Measurements from ENCODE around the gene TRIM2. TPM values are rescaled to one million over a fixed set of nuclear protein-coding genes. Genes with fewer than 3 reads are reported as not detected.
A peak's percentile ranks its signal among the peaks of the same experiment; 100 is the strongest.

TRIM2 gene
- polyA plus RNA-seq, 3 donors: 68.1 to 89.2 (median 74.4) TPM

DNA sequence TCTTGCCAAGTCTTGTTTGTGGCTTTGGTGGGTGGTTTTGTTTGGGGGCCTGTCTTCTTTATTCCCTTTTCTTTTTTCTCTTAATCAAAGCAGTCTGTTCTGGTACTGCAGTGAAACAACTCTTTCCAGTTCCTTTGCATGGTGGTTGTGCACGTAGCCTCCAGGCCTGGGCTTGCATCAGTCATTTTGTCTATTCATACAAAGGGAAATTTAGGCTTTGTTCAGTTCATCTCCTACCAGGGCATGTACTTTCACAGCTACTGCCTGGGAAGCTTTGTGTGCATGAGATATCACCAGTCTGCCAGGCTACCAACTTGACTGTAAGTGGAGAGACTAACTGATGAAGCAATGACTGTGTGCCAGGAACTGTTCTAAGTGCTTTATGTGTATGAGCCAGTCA, 8.5 kb downstream of the TRIM2 start:
- no peak for DNase-seq (ENCODE audit: extremely low read depth in 1 of 11, low read depth in 9 of 11, low spot score in 4 of 11)

- no peak for DNase-seq (ENCODE audit: extremely low read depth in 1 of 11, low read depth in 9 of 11, low spot score in 4 of 11)
Observed at GRCh38 chr4:153215921-153216320, 11.7 kb downstream of the TRIM2 start.

DNA sequence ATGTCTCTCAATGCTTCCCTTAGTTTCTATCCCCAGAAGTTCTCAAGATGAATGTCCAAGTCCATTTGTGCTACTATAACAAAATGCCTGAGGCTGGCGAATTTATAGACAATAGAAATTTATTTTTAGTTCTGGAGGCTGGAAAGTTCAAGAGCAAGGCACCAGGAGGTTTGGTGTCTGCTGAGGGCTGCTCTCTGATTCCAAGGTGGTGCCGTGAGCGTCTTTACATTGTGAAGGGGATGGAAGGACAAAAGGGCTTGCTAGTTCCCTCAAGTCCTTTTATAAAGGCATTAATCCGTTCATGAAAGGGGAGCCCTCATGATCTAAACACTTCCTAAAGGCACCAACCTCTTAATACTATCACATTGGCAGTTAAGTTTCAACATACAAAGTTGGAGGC, 12.3 kb downstream of the TRIM2 start:
- no peak for DNase-seq (ENCODE audit: extremely low read depth in 1 of 11, low read depth in 9 of 11, low spot score in 4 of 11)

- no peak for DNase-seq (ENCODE audit: extremely low read depth in 1 of 11, low read depth in 9 of 11, low spot score in 4 of 11)
Observed at GRCh38 chr4:153217440-153217839, 13.2 kb downstream of the TRIM2 start.

- DNase-seq (ENCODE audit: extremely low read depth in 1 of 11, low read depth in 9 of 11, low spot score in 4 of 11): no peak
Observed at GRCh38 chr4:153218961-153219360, 14.7 kb downstream of the TRIM2 start.

DNA sequence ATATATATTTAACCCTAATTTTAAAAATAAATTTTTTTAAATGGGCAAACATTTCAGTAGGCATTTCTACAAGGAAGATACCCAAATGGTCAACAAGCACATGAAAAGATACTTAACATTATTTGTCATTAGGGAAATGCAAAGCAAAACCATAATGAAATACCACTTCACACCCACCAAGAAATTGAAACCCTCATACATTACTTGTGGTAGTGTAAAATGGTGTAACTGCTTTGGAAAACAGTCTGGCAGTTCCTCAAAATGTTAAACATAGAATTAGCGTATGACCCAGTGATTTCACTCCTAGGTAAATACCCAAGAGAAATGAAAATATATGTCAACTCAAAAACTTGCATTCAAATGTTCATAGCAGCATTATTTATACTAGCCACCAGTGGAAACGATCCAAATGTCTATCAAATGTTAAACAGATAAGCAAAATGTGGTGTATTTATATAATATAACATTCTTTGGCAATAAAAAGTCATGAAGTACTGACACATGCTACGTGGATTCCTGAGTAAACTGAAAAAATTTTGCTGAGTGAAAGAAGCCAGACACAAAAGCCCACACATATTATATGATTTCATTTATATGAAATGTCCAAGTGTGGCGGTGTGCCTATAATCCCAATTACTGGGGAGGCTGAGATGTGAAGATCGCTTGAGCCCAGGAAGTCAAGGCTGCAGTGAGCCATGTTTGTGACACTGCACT, 16.6 kb downstream of the TRIM2 start:
- DNase-seq (ENCODE audit: extremely low read depth in 1 of 11, low read depth in 9 of 11, low spot score in 4 of 11): no peak

GRCh38 chr4:153221783-153222706, 17.8 kb downstream of the TRIM2 start:
- peak in 7 of 11 donors; percentile 53 to 65 (median 60) for DNase-seq (ENCODE audit: extremely low read depth in 1 of 11, low read depth in 9 of 11, low spot score in 4 of 11)

GRCh38 chr4:153222707-153223426, 18.6 kb downstream of the TRIM2 start:
- DNase-seq (ENCODE audit: extremely low read depth in 1 of 11, low read depth in 9 of 11, low spot score in 4 of 11): peak in 1 of 11 donors; percentile 31

- no peak for DNase-seq (ENCODE audit: extremely low read depth in 1 of 11, low read depth in 9 of 11, low spot score in 4 of 11)
Observed at GRCh38 chr4:153223427-153223801, 19.2 kb downstream of the TRIM2 start.

- peak in 1 of 11 donors; percentile 37 for DNase-seq (ENCODE audit: extremely low read depth in 1 of 11, low read depth in 9 of 11, low spot score in 4 of 11)
Observed at GRCh38 chr4:153223930-153224329, 19.7 kb downstream of the TRIM2 start.

DNA sequence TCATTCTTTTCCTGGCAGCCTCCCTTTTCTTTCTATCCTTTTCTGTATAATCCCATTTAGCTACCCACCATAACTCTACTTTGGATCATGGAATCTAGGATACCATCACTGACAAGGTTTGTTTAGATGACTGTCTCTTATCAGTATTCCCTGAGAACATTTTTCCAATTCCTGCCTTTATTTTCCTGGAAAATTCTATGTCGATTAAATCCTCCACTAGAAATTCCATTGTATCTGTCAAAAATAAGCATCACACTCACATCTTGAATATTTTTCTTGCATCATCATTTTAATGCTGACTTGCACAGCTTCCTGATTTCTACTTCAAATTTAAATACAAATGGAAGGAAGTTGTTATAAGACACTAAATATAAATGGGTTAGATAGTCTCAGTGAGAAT, 20.2 kb downstream of the TRIM2 start:
- DNase-seq (ENCODE audit: extremely low read depth in 1 of 11, low read depth in 9 of 11, low spot score in 4 of 11): no peak

DNA sequence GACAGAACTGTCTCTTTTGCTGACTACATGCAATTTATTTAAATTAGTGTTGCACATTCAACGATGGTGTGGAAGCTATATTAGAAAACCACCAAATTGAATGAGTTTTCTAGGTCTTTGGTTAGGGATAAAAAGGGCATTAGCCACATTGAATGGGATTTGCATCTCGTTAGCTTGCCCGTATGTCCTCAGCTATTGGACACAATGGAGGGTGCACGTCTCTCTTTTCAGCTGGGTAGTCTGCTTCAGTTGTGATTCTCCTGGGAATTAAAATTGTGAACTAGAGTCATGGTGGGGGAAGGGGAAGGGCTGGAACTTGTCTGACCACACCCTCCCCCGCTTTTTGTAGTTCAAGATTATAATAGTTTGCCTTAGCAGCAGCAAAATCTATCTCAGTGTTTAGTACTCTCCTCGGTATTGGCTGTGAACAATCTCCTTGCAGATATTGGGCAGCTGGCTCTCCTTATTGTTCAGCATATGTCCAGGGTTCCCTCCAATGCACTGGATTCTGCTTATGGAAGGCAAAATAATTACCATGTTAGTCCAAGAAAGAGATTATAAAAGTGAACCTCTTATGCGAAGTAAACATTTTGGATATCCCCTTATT, 23.3 kb downstream of the TRIM2 start:
- DNase-seq (ENCODE audit: extremely low read depth in 1 of 11, low read depth in 9 of 11, low spot score in 4 of 11): no peak

DNA sequence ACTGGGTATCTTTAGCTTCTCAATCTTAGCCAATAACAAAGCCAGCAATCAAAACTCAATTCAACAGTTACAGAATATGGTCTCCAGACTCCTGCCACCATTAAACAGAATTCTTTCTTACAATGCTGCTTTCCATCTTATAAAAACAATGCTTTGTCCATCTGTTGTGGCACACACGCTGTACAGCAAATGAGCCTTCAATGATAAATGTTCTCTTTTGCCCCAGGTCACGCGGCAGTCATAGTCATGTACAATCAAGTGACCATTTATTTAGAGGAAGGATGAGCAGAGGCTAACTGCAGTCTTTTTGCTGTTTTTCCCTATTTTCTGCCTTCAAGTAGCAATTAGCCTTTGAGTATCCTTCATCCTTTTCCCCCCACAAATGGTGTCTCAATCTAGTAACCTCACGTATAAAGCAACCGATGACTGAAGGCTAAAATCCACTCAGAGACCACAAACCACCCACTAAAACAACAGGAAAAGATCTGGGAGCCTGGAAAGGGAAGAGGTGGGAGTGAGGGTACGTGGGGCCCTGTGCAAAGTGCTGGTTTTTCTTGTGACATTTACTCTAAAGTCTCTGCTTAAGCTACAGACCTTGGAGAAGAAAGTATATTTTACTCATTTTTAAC, 24.4 kb downstream of the TRIM2 start:
- DNase-seq (ENCODE audit: extremely low read depth in 1 of 11, low read depth in 9 of 11, low spot score in 4 of 11): no peak

GRCh38 chr4:153229545-153229944, 25.3 kb downstream of the TRIM2 start:
- DNase-seq (ENCODE audit: extremely low read depth in 1 of 11, low read depth in 9 of 11, low spot score in 4 of 11): no peak

GRCh38 chr4:153232768-153233167, 28.5 kb downstream of the TRIM2 start:
- no peak for DNase-seq (ENCODE audit: extremely low read depth in 1 of 11, low read depth in 9 of 11, low spot score in 4 of 11)

- DNase-seq (ENCODE audit: extremely low read depth in 1 of 11, low read depth in 9 of 11, low spot score in 4 of 11): no peak
Observed at GRCh38 chr4:153233761-153234371, 29.6 kb downstream of the TRIM2 start.

GRCh38 chr4:153234885-153235284, 30.6 kb downstream of the TRIM2 start:
- no peak for DNase-seq (ENCODE audit: extremely low read depth in 1 of 11, low read depth in 9 of 11, low spot score in 4 of 11)

GRCh38 chr4:153238135-153238919, 34.1 kb downstream of the TRIM2 start:
- no peak for DNase-seq (ENCODE audit: extremely low read depth in 1 of 11, low read depth in 9 of 11, low spot score in 4 of 11)
